Gastroesophageal sphincter (tissue), 4 donors: ENCODE measurements around the gene ARL11. TPM values are rescaled to one million over a fixed set of nuclear protein-coding genes. Genes with fewer than 3 reads are reported as not detected.

ENCODE experiments used
- ATAC-seq: fragments of 150-250 bp; one replicate; pipeline ENCODE4 v1.9.1; 2016; ENCODE audit warnings: mild to moderate bottlenecking, moderate library complexity
- H3K27ac ChIP-seq, 4 donors: fragments of 200-600 bp; sonication (generic) in 3 of 4; 1 replicate in 3 of 4; 2 replicates in 1 of 4; pipeline ENCODE4 v1.5.1; 2016 to 2019
- H3K27me3 ChIP-seq: fragments of 200-600 bp; sonication (generic); one replicate; pipeline ENCODE4 v1.5.1; 2019
- H3K36me3 ChIP-seq, 2 donors: fragments of 200-600 bp; sonication (generic); one replicate each; pipeline ENCODE4 v1.5.1; 2019; ENCODE audit warnings: control low read depth in 1 of 2
- H3K4me1 ChIP-seq, 3 donors: fragments of 200-600 bp; sonication (generic); 1 replicate in 2 of 3; 2 replicates in 1 of 3; pipeline ENCODE4 v1.5.1; 2016 to 2019; ENCODE audit warnings: control low read depth in 2 of 3
- H3K4me3 ChIP-seq, 2 donors: fragments of 200-600 bp; sonication (generic); one replicate each; pipeline ENCODE4 v1.5.1; 2019; ENCODE audit warnings: mild to moderate bottlenecking in 1 of 2, moderate library complexity in 1 of 2
- H3K9me3 ChIP-seq, 3 donors: fragments of 200-600 bp; sonication (generic); one replicate each; pipeline ENCODE4 v1.5.1; 2017 to 2019; ENCODE audit warnings: control low read depth in 2 of 3
- CTCF ChIP-seq, 4 experiments: fragments of 200-600 bp in 2 of 4; fragments of 450-650 bp in 2 of 4; sonication (generic) in 1 of 4; IDR thresholded peaks; one replicate each; pipeline ENCODE4 v1.5.1; 2017 to 2019; ENCODE audit warnings: antibody characterized with exemption in 4 of 4, mild to moderate bottlenecking in 2 of 4, moderate library complexity in 2 of 4
- EP300 ChIP-seq: sonication (generic); formaldehyde crosslinking; IDR thresholded peaks from one replicate; pipeline ENCODE4 v1.6.1; 2017; ENCODE audit warnings: antibody characterized with exemption, mild to moderate bottlenecking
- POLR2A ChIP-seq, 2 donors: fragments of 450-650 bp; IDR thresholded peaks; one replicate each; pipeline ENCODE4 v1.6.1; 2017; ENCODE audit warnings: antibody characterized with exemption in 2 of 2, mild to moderate bottlenecking in 2 of 2, moderate library complexity in 1 of 2
- POLR2AphosphoS5 ChIP-seq: sonication (generic); formaldehyde crosslinking; IDR thresholded peaks from one replicate; pipeline ENCODE4 v1.6.1; 2017; ENCODE audit warnings: antibody characterized with exemption
- WGBS, 2 donors: methylation state at CpG; one replicate each; pipeline ENCODE4 v1.1.5; 2018; ENCODE audit warnings: low coverage in 1 of 2; 5-methylcytosine and 5-hydroxymethylcytosine counted together
- total RNA-seq, 4 donors: library from RNA; depleted of rRNA; stranded (reverse); fragments of >200 nt; gene quantifications; one replicate each; pipeline ENCODE4 v1.1.0, GENCODE V29; 2016

The ARL11 gene
- total RNA-seq, 4 donors from 2014 or later: 0.15 to 0.94 (median 0.68) TPM

- TF ChIP-seq CTCF (IDR thresholded peaks at IDR 0.05) (no peak), POLR2A (IDR thresholded peaks at IDR 0.05) (no peak), EP300 (no peak), POLR2AphosphoS5 (no peak)
- no peaks in the 10 kb centered on the region for H3K9me3 ChIP-seq
- peaks cover 0 to 34% of the 10 kb centered on the region in 2 donors for H3K36me3 ChIP-seq
- 29% methylated on average over 1 of the region's 2 CpGs; no CpG with 5 or more reads in 1 of the 2 donors for WGBS, 2 donors
- H3K4me3 ChIP-seq: no peak overlapping the region
- no peaks in the 10 kb centered on the region for H3K27me3 ChIP-seq
- no peak overlapping the region for H3K27ac ChIP-seq
- ATAC-seq: no peak
- H3K4me1 ChIP-seq: no peaks in the 10 kb centered on the region
These were observed 39.5 kb downstream of the ARL11 start for GRCh38 chr13:49667773-49668172.

DNA sequence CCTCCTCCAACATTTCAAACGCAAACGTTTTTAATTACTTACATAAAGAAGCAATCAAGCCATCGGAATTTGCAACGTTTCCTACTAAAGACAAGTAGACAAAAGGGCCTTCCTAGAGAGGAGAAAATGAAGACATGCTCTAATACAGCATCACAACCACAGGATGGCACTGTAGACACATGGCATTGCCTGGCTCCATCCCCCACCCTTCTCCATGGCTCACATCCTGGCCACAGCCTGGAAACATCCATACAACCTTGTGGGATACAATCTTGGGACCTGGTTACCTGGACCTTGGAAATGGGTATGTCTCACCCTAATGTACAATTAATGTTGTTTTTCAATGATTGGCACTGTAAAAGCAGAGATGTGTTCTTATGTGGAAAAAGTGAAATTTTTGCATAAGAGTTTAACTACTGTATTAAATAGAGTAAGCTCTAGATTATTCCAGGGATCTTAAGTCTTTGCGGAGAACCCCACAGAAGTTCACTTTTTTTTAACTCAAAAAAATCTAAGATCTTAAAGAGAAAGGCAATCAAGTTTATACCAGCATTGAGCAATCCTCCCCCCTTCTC lies 41.5 kb downstream of the ARL11 start:
- Histone ChIP-seq H3K27ac (no peak overlapping the region), H3K36me3 (peaks cover 0 to 28% of the 10 kb centered on the region in 2 donors), H3K9me3 (no peaks in the 10 kb centered on the region), H3K27me3 (no peaks in the 10 kb centered on the region), H3K4me3 (no peak overlapping the region), H3K4me1 (no peaks in the 10 kb centered on the region)
- peak; percentile 41 to 86 (median 64) for TF ChIP-seq CTCF (IDR thresholded peaks at IDR 0.05)
- TF ChIP-seq EP300: no peak
- TF ChIP-seq POLR2AphosphoS5: no peak
- ATAC-seq: peak; percentile 87
- 40 to 46% methylated on average over 4 to 5 of the region's 5 CpGs for WGBS, 2 donors

DNA sequence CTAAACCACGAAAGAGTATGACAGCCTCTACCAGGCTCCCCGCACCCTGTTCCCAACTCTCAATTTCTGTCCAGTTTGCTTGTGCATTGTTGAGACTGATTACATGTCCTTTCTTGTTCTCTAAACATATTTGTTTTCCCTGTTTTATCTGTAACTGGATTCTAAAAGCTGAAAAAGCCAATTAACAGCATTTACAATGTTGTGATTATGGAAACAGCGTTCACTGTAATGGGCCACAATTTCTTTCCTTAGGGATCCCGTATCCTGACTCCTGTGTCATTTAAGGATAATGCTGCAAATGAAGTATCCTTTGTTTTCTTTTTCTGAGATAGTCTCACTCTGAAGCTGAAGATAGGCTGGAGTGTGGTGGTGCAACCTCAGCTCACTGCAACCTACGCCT lies 42.5 kb downstream of the ARL11 start:
- H3K36me3 ChIP-seq: peaks cover 0 to 25% of the 10 kb centered on the region in 2 donors
- no peaks in the 10 kb centered on the region for H3K4me1 ChIP-seq
- no peak overlapping the region for H3K4me3 ChIP-seq
- no peak for ATAC-seq
- WGBS, 2 donors: 78 to 93% methylated on average over 2 to 5 of the region's 5 CpGs
- no peaks in the 10 kb centered on the region for H3K9me3 ChIP-seq
- H3K27ac ChIP-seq: no peak overlapping the region
- TF ChIP-seq POLR2A (IDR thresholded peaks at IDR 0.05) (no peak), EP300 (no peak), POLR2AphosphoS5 (no peak), CTCF (IDR thresholded peaks at IDR 0.05) (no peak)
- no peaks in the 10 kb centered on the region for H3K27me3 ChIP-seq

DNA sequence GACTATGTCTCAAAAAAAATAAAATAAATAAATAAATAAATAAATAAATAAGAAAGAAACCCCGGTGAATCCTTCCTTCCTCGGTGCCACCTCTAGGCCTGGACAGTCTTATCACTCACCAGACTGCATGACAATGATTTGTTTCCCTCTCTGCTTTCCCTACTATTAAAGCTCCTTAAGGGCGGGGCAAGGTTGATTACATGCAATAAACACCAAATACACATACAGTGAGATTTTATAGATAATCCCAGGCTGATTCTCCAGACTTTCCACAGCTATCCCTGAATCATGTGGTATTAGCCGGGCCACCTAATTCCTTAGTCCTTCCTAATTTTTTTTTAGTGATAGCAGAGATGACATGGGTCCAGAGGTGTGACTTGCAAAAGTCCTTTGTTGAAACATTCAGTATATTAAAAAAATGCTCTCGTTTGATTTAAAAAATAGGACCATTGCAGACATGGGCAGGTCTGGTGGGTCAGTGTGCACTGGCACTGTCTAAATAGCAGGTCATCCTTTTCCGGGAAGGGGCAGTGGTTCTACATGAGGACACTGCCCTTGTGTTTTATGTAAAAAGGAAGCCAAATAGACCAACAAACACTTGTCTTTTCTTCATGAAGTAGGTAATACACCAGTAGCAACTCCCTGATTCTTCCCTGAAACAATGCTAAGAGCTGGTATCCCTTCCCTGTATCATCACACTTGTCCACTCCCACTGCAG lies 48.4 kb downstream of the ARL11 start:
- no peaks in the 10 kb centered on the region for H3K9me3 ChIP-seq
- no peak overlapping the region for H3K4me3 ChIP-seq
- ATAC-seq: no peak
- no peak overlapping the region for H3K27ac ChIP-seq
- no peaks in the 10 kb centered on the region for H3K27me3 ChIP-seq
- peaks cover 0 to 18% of the 10 kb centered on the region in 2 donors for H3K36me3 ChIP-seq
- TF ChIP-seq EP300: no peak
- no peak for TF ChIP-seq CTCF (IDR thresholded peaks at IDR 0.05)
- 85 to 100% methylated on average over 5 to 6 of the region's 6 CpGs for WGBS, 2 donors
- no peaks in the 10 kb centered on the region for H3K4me1 ChIP-seq
